Body of pancreas (tissue), 4 donors: ENCODE results near the gene ERG. TPM values are rescaled to one million over a fixed set of nuclear protein-coding genes. Genes with fewer than 3 reads are reported as not detected.

Experiments used
- ATAC-seq: fragments of 150-250 bp; one replicate; pipeline ENCODE4 v1.9.1; 2016
- DNase-seq, 4 donors: peaks; one replicate each; pipeline ENCODE4 v3.0.0-alpha.2; 2019
- H3K27ac ChIP-seq, 4 donors: fragments of 200-600 bp; sonication (generic); 1 replicate in 3 of 4; 2 replicates in 1 of 4; pipeline versions ENCODE4 v1.5.1 to v1.6.1; 2016 to 2019; ENCODE audit warnings: mild to moderate bottlenecking in 1 of 4, mixed read lengths in 1 of 4, moderate library complexity in 1 of 4
- H3K27me3 ChIP-seq, 2 donors: fragments of 200-600 bp; sonication (generic); one replicate each; pipeline ENCODE4 v1.6.0; 2016; ENCODE audit warnings: mild to moderate bottlenecking in 1 of 2
- H3K36me3 ChIP-seq, 2 donors: fragments of 200-600 bp; sonication (generic); replicated peaks in 1 of 2; 2 replicates each; pipeline ENCODE4 v1.5.1; 2016; ENCODE audit warnings: low read depth in 2 of 2; ENCODE audit not compliant: insufficient read depth in 1 of 2
- H3K4me1 ChIP-seq: fragments of 200-600 bp; sonication (generic); one replicate; pipeline ENCODE4 v1.6.0; 2016
- H3K4me3 ChIP-seq, 2 donors: fragments of 200-600 bp; sonication (generic); 1 replicate in 1 of 2; 2 replicates in 1 of 2; pipeline ENCODE4 v1.5.1; 2016 to 2019
- H3K9me3 ChIP-seq, 3 donors: fragments of 200-600 bp; sonication (generic); 1 replicate in 2 of 3; 2 replicates in 1 of 3; pipeline ENCODE4 v1.5.1; 2016
- POLR2A ChIP-seq, 3 donors: fragments of 450-650 bp; IDR thresholded peaks; one replicate each; pipeline ENCODE4 v1.6.1; 2016; ENCODE audit warnings: antibody characterized with exemption in 3 of 3, mild to moderate bottlenecking in 2 of 3
- whole genome bisulfite sequencing, 2 donors: methylation state at CpG; one replicate each; pipeline ENCODE4 v1.1.5; 2017; 5-methylcytosine and 5-hydroxymethylcytosine counted together
- intact Hi-C: fragments of 100-400 bp; cut with DNase I; formaldehyde crosslinking; loops from one replicate; pipeline ENCODE4 v1.15.1; 2023
- total RNA-seq, 2 donors: library from RNA; depleted of rRNA; stranded (reverse); fragments of >200 nt; gene quantifications; one replicate each; pipeline ENCODE4 v1.1.0, GENCODE V29; 2016
- TF ChIP-seq, protein P1 (sequence below), 7 experiments: fragments of 450-650 bp in 4 of 7; fragments of 200-600 bp in 3 of 7; sonication (generic) in 3 of 7; IDR thresholded peaks; one replicate each; pipeline ENCODE4 v1.5.1; 2016 to 2019; ENCODE audit warnings: antibody characterized with exemption in 7 of 7

The ERG gene
- total RNA-seq, 2 donors from 2014 or later = 4.2 to 7.3 TPM

- intact Hi-C loops = no loop called here
- DNase-seq = no peak
- H3K27ac ChIP-seq = no peak overlapping the region
- H3K4me1 ChIP-seq = no peaks in the 10 kb centered on the region
- no peaks in the 10 kb centered on the region for H3K27me3 ChIP-seq
- no peaks in the 10 kb centered on the region for H3K36me3 ChIP-seq
- TF ChIP-seq, protein P1, sequence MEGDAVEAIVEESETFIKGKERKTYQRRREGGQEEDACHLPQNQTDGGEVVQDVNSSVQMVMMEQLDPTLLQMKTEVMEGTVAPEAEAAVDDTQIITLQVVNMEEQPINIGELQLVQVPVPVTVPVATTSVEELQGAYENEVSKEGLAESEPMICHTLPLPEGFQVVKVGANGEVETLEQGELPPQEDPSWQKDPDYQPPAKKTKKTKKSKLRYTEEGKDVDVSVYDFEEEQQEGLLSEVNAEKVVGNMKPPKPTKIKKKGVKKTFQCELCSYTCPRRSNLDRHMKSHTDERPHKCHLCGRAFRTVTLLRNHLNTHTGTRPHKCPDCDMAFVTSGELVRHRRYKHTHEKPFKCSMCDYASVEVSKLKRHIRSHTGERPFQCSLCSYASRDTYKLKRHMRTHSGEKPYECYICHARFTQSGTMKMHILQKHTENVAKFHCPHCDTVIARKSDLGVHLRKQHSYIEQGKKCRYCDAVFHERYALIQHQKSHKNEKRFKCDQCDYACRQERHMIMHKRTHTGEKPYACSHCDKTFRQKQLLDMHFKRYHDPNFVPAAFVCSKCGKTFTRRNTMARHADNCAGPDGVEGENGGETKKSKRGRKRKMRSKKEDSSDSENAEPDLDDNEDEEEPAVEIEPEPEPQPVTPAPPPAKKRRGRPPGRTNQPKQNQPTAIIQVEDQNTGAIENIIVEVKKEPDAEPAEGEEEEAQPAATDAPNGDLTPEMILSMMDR (IDR thresholded peaks at IDR 0.05) = no peak
- TF ChIP-seq POLR2A (IDR thresholded peaks at IDR 0.05) = no peak
- H3K9me3 ChIP-seq = no peaks in the 10 kb centered on the region
- no peak overlapping the region for H3K4me3 ChIP-seq
- no peak for ATAC-seq
- WGBS, 2 donors = 81 to 88% methylated on average over 8 of the region's 8 CpGs
These were observed 23.5 kb downstream of the ERG start for GRCh38 chr21:38474796-38475195.

- H3K9me3 ChIP-seq = no peaks in the 10 kb centered on the region
- intact Hi-C loops = no loop called here
- H3K4me3 ChIP-seq = no peak overlapping the region
- TF ChIP-seq, protein P1 (IDR thresholded peaks at IDR 0.05) = no peak
- H3K4me1 ChIP-seq = no peaks in the 10 kb centered on the region
- ATAC-seq (peak; percentile 24), DNase-seq (no peak)
- H3K36me3 ChIP-seq = no peaks in the 10 kb centered on the region
- peak overlapping the region in 1 of 4 donors; percentile 46 for H3K27ac ChIP-seq
- 45 to 67% methylated on average over 7 of the region's 7 CpGs for WGBS, 2 donors
- no peaks in the 10 kb centered on the region for H3K27me3 ChIP-seq
These were observed 24.2 kb downstream of the ERG start for GRCh38 chr21:38474124-38474523.

GRCh38 chr21:38472412-38473108 lies 25.7 kb downstream of the ERG start:
- no peak for DNase-seq
- ATAC-seq = no peak

DNA sequence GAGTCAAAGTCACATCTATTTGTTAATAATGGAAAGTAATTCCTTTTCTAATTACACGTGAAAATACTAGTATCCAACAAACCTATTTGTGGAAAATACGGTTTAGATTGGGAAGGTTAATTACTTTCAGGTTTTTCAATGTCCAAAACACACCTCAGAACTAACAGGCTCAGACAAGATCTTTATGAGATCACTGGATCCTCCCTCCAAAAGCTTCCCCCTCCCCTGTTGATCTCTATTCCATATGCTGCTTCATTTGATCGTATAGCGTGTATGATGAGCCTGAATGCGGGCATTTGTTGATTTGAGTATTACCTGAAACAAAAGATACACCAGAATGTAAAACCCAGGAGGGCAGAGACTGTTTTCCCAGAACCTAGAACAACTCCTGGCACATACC lies 26.5 kb downstream of the ERG start:
- Histone ChIP-seq H3K4me3 (no peak overlapping the region), H3K4me1 (no peaks in the 10 kb centered on the region), H3K36me3 (no peaks in the 10 kb centered on the region), H3K27me3 (no peaks in the 10 kb centered on the region), H3K9me3 (no peaks in the 10 kb centered on the region), H3K27ac (no peak overlapping the region)
- TF ChIP-seq, protein P1 (IDR thresholded peaks at IDR 0.05) = no peak
- no peak for TF ChIP-seq POLR2A (IDR thresholded peaks at IDR 0.05)
- 68 to 81% methylated on average over 5 of the region's 5 CpGs for WGBS, 2 donors
- intact Hi-C loops = no loop called here
- no peak for DNase-seq
- no peak for ATAC-seq

More at GRCh38 chr21:38472412-38473108, 25.7 kb downstream of the ERG start:
- H3K36me3 ChIP-seq = no peaks in the 10 kb centered on the region
- intact Hi-C loops = no loop called here
- TF ChIP-seq POLR2A (IDR thresholded peaks at IDR 0.05) = no peak
- TF ChIP-seq, protein P1 (IDR thresholded peaks at IDR 0.05) = no peak
- H3K9me3 ChIP-seq = no peaks in the 10 kb centered on the region
- H3K27me3 ChIP-seq = no peaks in the 10 kb centered on the region
- no peaks in the 10 kb centered on the region for H3K4me1 ChIP-seq
- WGBS, 2 donors = 38 to 49% methylated on average over 23 of the region's 23 CpGs
- H3K4me3 ChIP-seq = no peak overlapping the region
- no peak overlapping the region for H3K27ac ChIP-seq

DNA sequence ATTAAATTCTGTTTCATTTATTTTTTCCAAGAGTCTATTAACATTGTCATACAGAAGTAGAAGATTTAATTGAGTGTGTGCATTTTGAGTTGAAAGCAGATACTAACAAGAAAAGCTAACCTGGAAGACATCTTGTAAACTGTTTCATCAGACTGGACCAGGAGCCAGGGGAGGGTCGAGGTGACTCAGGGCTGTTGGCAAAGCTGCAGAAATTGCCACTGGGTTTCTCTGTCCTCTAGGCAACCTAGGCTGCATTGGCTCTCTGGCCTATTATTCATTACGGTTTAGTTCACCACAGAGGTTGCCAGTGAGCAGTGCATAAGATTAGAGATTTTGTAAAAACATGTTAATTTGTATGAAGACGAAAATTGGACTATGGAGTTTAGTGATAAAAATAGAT lies 27.5 kb downstream of the ERG start:
- 41 to 46% methylated on average over 3 of the region's 3 CpGs for WGBS, 2 donors
- Histone ChIP-seq H3K4me1 (no peaks in the 10 kb centered on the region), H3K4me3 (no peak overlapping the region), H3K27ac (no peak overlapping the region), H3K27me3 (no peaks in the 10 kb centered on the region), H3K36me3 (no peaks in the 10 kb centered on the region), H3K9me3 (no peaks in the 10 kb centered on the region)
- DNase-seq (no peak), ATAC-seq (no peak)
- intact Hi-C loops = no loop called here
- TF ChIP-seq, protein P1 (IDR thresholded peaks at IDR 0.05) = no peak
- TF ChIP-seq POLR2A (IDR thresholded peaks at IDR 0.05) = no peak
